WTC11 (cell line): ENCODE measurements around the gene RPS6KA2.

Source experiments
- AR ChIP-seq: fragments of 250-450 bp; sonication (Bioruptor Pico); IDR thresholded peaks from 2 replicates; pipeline ENCODE4 v1.9.0; 2021; ENCODE audit warnings: mild to moderate bottlenecking
- CBFB ChIP-seq: sonication (generic); formaldehyde crosslinking; IDR thresholded peaks from 2 replicates; pipeline ENCODE4 v1.8.1; 2022; ENCODE audit warnings: mild to moderate bottlenecking, low read depth, missing genetic modification reagents
- CTCF ChIP-seq: fragments of 200-600 bp; IDR thresholded peaks from 2 replicates; pipeline ENCODE4 v1.8.0; 2022; ENCODE audit warnings: antibody characterized with exemption
- ETV6 ChIP-seq: sonication (generic); formaldehyde crosslinking; IDR thresholded peaks from 2 replicates; pipeline ENCODE4 v1.8.1; 2022; ENCODE audit warnings: mild to moderate bottlenecking, missing genetic modification reagents
- GRHL2 ChIP-seq: fragments of 250-450 bp; sonication (Bioruptor Pico); IDR thresholded peaks from 2 replicates; pipeline ENCODE4 v1.8.0; 2022; ENCODE audit warnings: mild to moderate bottlenecking, moderate library complexity; ENCODE audit not compliant: insufficient replicate concordance, severe bottlenecking
- JUN ChIP-seq: sonication (generic); formaldehyde crosslinking; IDR thresholded peaks from 2 replicates; pipeline ENCODE4 v1.8.0; 2023; ENCODE audit warnings: mild to moderate bottlenecking, missing genetic modification reagents
- NR1H2 ChIP-seq: sonication (generic); formaldehyde crosslinking; IDR thresholded peaks from 2 replicates; pipeline ENCODE4 v1.9.0; 2021; ENCODE audit warnings: mild to moderate bottlenecking, moderate library complexity, missing genetic modification reagents
- RELA ChIP-seq: sonication (generic); formaldehyde crosslinking; IDR thresholded peaks from 2 replicates; pipeline ENCODE4 v1.8.1; 2022; ENCODE audit warnings: missing genetic modification reagents, mild to moderate bottlenecking, borderline replicate concordance
- SP1 ChIP-seq: sonication (generic); formaldehyde crosslinking; conservative IDR thresholded peaks from 2 replicates; pipeline ENCODE4 v1.8.1; 2022; ENCODE audit warnings: missing genetic modification reagents
- TEAD1 ChIP-seq: sonication (generic); formaldehyde crosslinking; IDR thresholded peaks from 2 replicates; pipeline ENCODE4 v1.8.0; 2022; ENCODE audit warnings: mild to moderate bottlenecking, missing genetic modification reagents
- ZNF232 ChIP-seq: sonication (generic); formaldehyde crosslinking; IDR thresholded peaks from 2 replicates; pipeline ENCODE4 v1.8.0; 2022; ENCODE audit warnings: mild to moderate bottlenecking, missing genetic modification reagents
- ZNF532 ChIP-seq: fragments of 250-450 bp; sonication (Bioruptor Pico); IDR thresholded peaks from 2 replicates; pipeline ENCODE4 v1.9.0; 2021; ENCODE audit warnings: mild to moderate bottlenecking, borderline replicate concordance

- TF ChIP-seq CTCF, result no peak
- no peak for TF ChIP-seq ZNF532 (CRISPR knock-in tag)
- no peak for TF ChIP-seq JUN (CRISPR knock-in tag)
- no peak for TF ChIP-seq RELA (CRISPR knock-in tag)
- TF ChIP-seq AR, result no peak
- TF ChIP-seq GRHL2 (CRISPR knock-in tag), result no peak
- no peak for TF ChIP-seq ZNF232
- TF ChIP-seq CBFB, result no peak
- TF ChIP-seq ETV6, result no peak
- no peak for TF ChIP-seq NR1H2
- TF ChIP-seq SP1 (CRISPR knock-in tag), result no peak
- TF ChIP-seq TEAD1 (CRISPR knock-in tag), result no peak
Measured at GRCh38 chr6:166551754-166552495, 75.1 kb downstream of the RPS6KA2 start.
